HG03064 (cell line): ENCODE data around the gene SULT1A3.
"Not testable (repeated sequence)": the region's sequence is repeated elsewhere in the genome, so short reads cannot be mapped to it uniquely, and the experiment has no call there.

Source experiments
- ATAC-seq: cut with Tn5 transposase; IDR thresholded peaks from one replicate; pipeline ENCODE4 v1.9.1; 2021; ENCODE audit warnings: low read depth; ENCODE audit not compliant: unreplicated experiment

SULT1A3 gene

GRCh38 chr16:30186444-30186781 lies 12.6 kb upstream of the SULT1A3 start:
- ATAC-seq: no peak

GRCh38 chr16:30186782-30187555 lies 12.1 kb upstream of the SULT1A3 start:
- ATAC-seq: no peak

GRCh38 chr16:30187556-30187865 lies 11.5 kb upstream of the SULT1A3 start:
- no peak for ATAC-seq

- no peak for ATAC-seq
Measured at GRCh38 chr16:30187971-30188561, 11.0 kb upstream of the SULT1A3 start.

GRCh38 chr16:30191158-30191557 lies 7.9 kb upstream of the SULT1A3 start:
- not testable (repeated sequence) for ATAC-seq

- peak; percentile 2 for ATAC-seq
Measured at GRCh38 chr16:30193098-30193497, 6.0 kb upstream of the SULT1A3 start.

GRCh38 chr16:30193615-30194014 lies 5.4 kb upstream of the SULT1A3 start, which contains the start of the genes BOLA2B and SLX1A:
TSS of gene BOLA2B (minus strand) at chr16:30193666. CDS start at chr16:30193595, 71 bp downstream.
TSS of gene SLX1A (plus strand) at chr16:30193875. CDS start at chr16:30194085, 210 bp downstream.
- ATAC-seq: peak; percentile 86

GRCh38 chr16:30194172-30194925 lies 4.7 kb upstream of the SULT1A3 start:
- peak; percentile 47 for ATAC-seq

GRCh38 chr16:30197001-30197400 lies 2.1 kb upstream of the SULT1A3 start:
- not testable (repeated sequence) for ATAC-seq

- not testable (repeated sequence) for ATAC-seq
Measured at GRCh38 chr16:30199608-30200343, 721 bp downstream of the SULT1A3 start.

GRCh38 chr16:30205541-30206236 lies 6.6 kb downstream of the SULT1A3 start:
- ATAC-seq: not testable (repeated sequence)

- not testable (repeated sequence) for ATAC-seq
Measured at GRCh38 chr16:30206252-30206651, 7.2 kb downstream of the SULT1A3 start.

- ATAC-seq: not testable (repeated sequence)
Measured at GRCh38 chr16:30207063-30207704, 8.1 kb downstream of the SULT1A3 start.

- ATAC-seq: not testable (repeated sequence)
Measured at GRCh38 chr16:30209032-30209431, 10.0 kb downstream of the SULT1A3 start.

- ATAC-seq: not testable (repeated sequence)
Measured at GRCh38 chr16:30211414-30211813, 12.4 kb downstream of the SULT1A3 start.

- ATAC-seq: not testable (repeated sequence)
Measured at GRCh38 chr16:30217082-30217481, 18.0 kb downstream of the SULT1A3 start.

GRCh38 chr16:30248379-30248778 lies 49.3 kb downstream of the SULT1A3 start, which contains the start of gene NPIPB13:
TSS of gene NPIPB13 (minus strand) at chr16:30248479. CDS start at chr16:30245573, 2,906 bp downstream.
- ATAC-seq: not testable (repeated sequence)
